HG02870 (cell line): ENCODE data around the gene LRRC8E.
"Not testable (repeated sequence)": the region's sequence is repeated elsewhere in the genome, so short reads cannot be mapped to it uniquely, and the experiment has no call there.

ENCODE experiments used
- ATAC-seq: cut with Tn5 transposase; IDR thresholded peaks from one replicate; pipeline ENCODE4 v1.9.1; 2021; ENCODE audit warnings: mild to moderate bottlenecking, moderate library complexity; ENCODE audit not compliant: unreplicated experiment

Gene LRRC8E

GRCh38 chr19:7907122-7907521 lies 18.8 kb downstream of the LRRC8E start:
- ATAC-seq: no peak

GRCh38 chr19:7907544-7907943 lies 19.2 kb downstream of the LRRC8E start:
- no peak for ATAC-seq

- ATAC-seq: no peak
These were observed 19.9 kb downstream of the LRRC8E start for GRCh38 chr19:7908078-7908699.

- no peak for ATAC-seq
These were observed 20.6 kb downstream of the LRRC8E start for GRCh38 chr19:7908742-7909461.

GRCh38 chr19:7909471-7910067 lies 21.3 kb downstream of the LRRC8E start:
- ATAC-seq: no peak

- ATAC-seq: no peak
These were observed 22.2 kb downstream of the LRRC8E start for GRCh38 chr19:7910321-7911161.

GRCh38 chr19:7911508-7912143 lies 23.3 kb downstream of the LRRC8E start:
- ATAC-seq: no peak

GRCh38 chr19:7912144-7912696 lies 23.9 kb downstream of the LRRC8E start:
- no peak for ATAC-seq

GRCh38 chr19:7912697-7913564 lies 24.6 kb downstream of the LRRC8E start:
- ATAC-seq: no peak

- ATAC-seq: no peak
These were observed 25.3 kb downstream of the LRRC8E start for GRCh38 chr19:7913652-7914051.

GRCh38 chr19:7914099-7914498 lies 25.8 kb downstream of the LRRC8E start:
- no peak for ATAC-seq

- ATAC-seq: no peak
These were observed 26.3 kb downstream of the LRRC8E start, which contains the start of gene TGFBR3L for GRCh38 chr19:7914598-7915045. Gene TGFBR3L (plus strand): TSS chr19:7914830.

GRCh38 chr19:7915250-7916102 lies 27.2 kb downstream of the LRRC8E start:
- no peak for ATAC-seq

- no peak for ATAC-seq
These were observed 28.0 kb downstream of the LRRC8E start for GRCh38 chr19:7916103-7916954.

GRCh38 chr19:7916955-7917266 lies 28.6 kb downstream of the LRRC8E start:
- ATAC-seq: no peak

- no peak for ATAC-seq
These were observed 29.2 kb downstream of the LRRC8E start for GRCh38 chr19:7917267-7918061.

- ATAC-seq: not testable (repeated sequence)
These were observed 29.8 kb downstream of the LRRC8E start for GRCh38 chr19:7918062-7918614.
